GM18520 (cell line): ENCODE results near the gene UBXN6.

Source experiments
- ATAC-seq: cut with Tn5 transposase; IDR thresholded peaks from one replicate; pipeline ENCODE4 v1.9.1; 2021; ENCODE audit not compliant: unreplicated experiment

The UBXN6 gene, protein sequence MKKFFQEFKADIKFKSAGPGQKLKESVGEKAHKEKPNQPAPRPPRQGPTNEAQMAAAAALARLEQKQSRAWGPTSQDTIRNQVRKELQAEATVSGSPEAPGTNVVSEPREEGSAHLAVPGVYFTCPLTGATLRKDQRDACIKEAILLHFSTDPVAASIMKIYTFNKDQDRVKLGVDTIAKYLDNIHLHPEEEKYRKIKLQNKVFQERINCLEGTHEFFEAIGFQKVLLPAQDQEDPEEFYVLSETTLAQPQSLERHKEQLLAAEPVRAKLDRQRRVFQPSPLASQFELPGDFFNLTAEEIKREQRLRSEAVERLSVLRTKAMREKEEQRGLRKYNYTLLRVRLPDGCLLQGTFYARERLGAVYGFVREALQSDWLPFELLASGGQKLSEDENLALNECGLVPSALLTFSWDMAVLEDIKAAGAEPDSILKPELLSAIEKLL

GRCh38 chr19:4457654-4458395 lies at the start of gene UBXN6:
Gene UBXN6 (minus strand): TSS chr19:4457794. CDS start chr19:4457697, 97 bp downstream.
- peak; percentile 94 for ATAC-seq

- ATAC-seq: no peak
Observed at GRCh38 chr19:4507150-4507452, 49.5 kb upstream of the UBXN6 start.

DNA sequence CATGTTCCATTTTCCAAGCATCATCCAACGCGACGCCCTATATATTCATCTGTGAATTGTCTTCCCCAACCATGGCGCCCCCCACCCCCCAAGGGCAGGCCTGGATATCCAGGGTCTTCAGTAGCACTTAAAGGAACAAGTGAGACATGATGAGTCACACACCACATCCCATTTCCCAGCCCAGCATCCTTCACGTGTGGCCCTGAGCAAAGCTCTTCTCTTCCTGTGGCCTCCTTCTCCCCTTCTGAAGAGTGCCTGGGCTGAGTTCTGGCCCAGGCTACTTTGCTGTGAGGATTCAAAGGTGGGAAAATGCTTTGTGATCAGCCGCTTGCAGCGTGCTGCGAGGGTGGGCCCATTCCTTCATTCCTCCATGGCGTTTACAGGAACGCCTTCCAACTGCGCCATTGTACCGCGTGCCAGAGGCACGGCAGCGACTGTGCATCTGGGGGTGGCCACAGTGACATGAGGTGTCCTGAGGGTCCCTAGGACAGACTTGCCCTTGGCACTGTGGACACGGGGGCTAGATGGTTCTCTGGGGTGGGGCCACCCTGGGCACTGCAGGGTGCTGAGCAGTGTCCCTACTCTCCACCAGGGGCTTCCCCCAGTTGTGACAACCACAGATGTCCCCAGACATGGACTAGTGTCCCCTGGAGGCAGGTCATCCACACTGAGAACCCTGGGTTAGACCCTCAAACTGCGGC lies 49.0 kb upstream of the UBXN6 start:
- no peak for ATAC-seq

GRCh38 chr19:4505570-4506448 lies 48.2 kb upstream of the UBXN6 start:
- ATAC-seq: no peak

GRCh38 chr19:4504891-4505569 lies 47.4 kb upstream of the UBXN6 start:
- no peak for ATAC-seq

- ATAC-seq: no peak
Observed at GRCh38 chr19:4504297-4504701, 46.7 kb upstream of the UBXN6 start.

DNA sequence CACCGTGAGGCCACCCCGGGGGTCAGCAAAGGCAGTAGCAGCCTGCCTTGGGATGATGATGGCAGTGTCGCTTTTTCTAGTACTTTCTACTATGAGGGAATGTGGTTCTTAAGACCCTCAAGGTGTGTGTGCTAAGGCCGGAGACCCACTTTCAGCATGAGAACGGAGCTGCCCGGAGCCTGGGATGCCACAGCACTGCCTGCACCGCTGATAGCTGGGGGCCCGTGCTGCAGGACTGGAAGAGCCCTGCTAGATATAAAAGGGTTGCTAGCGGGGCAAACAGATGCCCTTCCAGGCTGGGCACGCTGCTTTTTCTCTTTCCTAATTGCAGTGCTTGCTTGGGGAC lies 46.2 kb upstream of the UBXN6 start:
- ATAC-seq: no peak

GRCh38 chr19:4503132-4503824 lies 45.7 kb upstream of the UBXN6 start:
- ATAC-seq: no peak

- ATAC-seq: no peak
Observed at GRCh38 chr19:4502282-4503131, 44.9 kb upstream of the UBXN6 start.

DNA sequence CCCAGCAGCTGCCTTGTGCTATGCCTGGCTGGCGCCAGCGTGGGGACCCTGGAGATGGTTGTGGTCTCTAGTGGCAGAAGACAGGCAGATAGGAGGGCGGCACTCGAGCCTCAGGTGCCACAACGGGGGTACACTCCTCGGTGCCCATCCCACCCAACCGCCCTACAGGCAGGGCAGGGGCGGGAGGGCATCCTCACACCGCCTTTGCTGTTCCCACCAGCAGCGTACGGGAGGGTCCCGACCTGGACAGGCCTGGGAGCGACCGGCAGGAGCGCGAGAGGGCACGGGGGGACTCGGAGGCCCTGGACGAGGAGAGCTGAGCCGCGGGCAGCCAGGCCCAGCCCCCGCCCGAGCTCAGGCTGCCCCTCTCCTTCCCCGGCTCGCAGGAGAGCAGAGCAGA lies 44.1 kb upstream of the UBXN6 start:
- ATAC-seq: no peak

GRCh38 chr19:4500841-4501591 lies 43.4 kb upstream of the UBXN6 start:
- no peak for ATAC-seq

GRCh38 chr19:4499855-4500254 lies 42.3 kb upstream of the UBXN6 start:
- ATAC-seq: no peak

DNA sequence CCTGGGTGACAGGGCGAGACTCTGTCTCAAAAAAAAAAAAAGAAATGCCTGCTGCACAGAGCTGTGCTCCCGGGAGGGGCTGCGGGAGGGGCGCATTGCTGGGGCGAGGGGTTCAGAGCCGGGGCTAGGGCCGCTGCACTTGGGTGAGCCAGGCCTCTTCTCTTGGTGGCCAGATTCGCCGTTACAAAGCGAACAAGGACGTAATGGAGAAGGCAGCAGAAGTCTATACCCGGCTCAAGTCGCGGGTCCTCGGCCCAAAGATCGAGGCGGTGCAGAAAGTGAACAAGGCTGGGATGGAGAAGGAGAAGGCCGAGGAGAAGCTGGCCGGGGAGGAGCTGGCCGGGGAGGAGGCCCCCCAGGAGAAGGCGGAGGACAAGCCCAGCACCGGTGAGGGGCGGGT lies 41.7 kb upstream of the UBXN6 start:
- ATAC-seq: no peak

DNA sequence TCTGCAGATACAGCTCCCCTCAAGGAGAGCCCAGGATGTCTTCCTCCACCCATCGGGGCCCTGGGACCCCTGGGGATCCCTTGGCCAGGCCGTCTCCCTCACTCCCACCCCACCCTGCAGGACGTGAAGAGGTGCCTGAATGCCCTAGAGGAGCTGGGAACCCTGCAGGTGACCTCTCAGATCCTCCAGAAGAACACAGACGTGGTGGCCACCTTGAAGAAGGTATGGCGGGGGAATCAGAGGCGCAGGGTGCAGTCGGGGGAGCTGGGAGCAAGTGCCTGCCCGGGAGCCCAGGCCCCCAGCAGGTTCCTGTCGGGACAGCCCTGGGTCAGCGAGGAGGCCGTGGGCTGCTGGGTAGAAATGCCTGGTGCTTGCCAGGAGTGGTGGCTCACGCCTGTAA lies 41.1 kb upstream of the UBXN6 start:
- ATAC-seq: no peak

DNA sequence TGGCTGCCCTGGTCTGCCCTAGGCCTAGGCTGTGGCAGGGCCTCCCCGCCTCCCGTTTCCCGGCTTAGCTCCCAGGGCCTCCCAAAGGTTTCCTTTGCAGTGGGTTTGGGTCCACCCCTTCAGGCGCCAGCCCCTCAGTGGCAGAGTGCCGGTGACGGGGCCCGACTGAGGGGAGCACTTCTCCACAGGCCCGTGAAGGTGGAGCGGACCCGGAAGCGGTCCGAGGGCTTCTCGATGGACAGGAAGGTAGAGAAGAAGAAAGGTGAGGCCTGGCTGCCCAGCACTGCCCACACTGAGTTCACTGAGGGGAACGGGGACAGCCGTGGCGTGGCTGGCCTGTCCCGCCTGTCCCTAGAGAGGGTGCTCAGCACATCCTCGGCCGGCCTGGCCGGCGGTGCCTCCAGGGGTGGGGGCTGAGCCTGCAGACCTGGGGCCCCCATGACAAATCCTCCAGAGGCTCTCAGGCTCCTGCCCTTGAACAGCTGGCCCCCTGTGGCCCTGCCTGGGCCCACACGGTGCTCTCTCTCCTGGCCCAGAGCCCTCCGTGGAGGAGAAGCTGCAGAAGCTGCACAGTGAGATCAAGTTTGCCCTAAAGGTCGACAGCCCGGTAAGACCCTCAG lies 40.3 kb upstream of the UBXN6 start:
- no peak for ATAC-seq

- ATAC-seq: no peak
Observed at GRCh38 chr19:4496304-4496703, 38.7 kb upstream of the UBXN6 start.

DNA sequence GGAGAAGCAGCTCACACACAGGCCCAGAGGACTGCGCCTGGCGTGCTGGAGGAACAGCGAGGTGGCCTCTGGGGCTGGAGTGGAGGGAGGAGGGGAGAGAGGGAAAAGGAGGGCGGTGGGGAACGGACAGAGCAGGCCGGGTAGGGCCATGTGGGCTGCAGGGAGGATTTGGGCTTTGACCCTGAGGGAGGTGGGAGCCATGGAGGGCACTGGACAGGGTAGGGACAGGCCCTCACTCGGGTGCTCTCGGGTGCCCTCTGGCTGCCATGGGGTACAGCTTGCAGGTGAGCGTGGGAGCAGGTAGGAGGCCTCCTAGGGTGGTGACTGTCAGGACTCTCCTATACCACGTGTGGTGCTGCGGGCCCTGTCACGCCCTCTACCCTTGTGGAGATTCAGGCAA lies 37.9 kb upstream of the UBXN6 start:
- ATAC-seq: no peak

DNA sequence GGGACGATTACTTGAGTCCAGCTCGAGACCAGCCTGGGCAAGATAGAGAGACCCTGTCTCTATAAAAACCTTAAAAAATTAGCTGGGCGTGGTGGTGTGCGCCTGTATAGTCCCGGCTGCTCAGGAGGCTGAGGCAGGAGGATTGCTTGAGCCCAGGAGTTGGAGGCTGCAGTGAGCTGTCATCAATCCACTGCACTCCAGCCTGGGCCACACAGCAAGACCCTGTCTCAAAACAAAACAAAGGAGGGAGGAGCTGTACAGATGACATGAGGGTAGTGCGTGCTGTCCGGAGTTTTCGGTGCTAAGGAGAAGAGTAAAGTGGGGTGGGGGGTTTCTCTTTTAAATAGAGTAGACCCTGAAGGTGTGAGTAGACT lies 37.1 kb upstream of the UBXN6 start:
- no peak for ATAC-seq
